22Rv1 (cell line): ENCODE results near the gene TERB2.
"Not testable (repeated sequence)": the region's sequence is repeated elsewhere in the genome, so short reads cannot be mapped to it uniquely, and the experiment has no call there.

ENCODE experiments used
- H3K27ac ChIP-seq: fragments of 450-650 bp; 2 replicates; pipeline ENCODE4 v1.5.1; 2017
- CTCF ChIP-seq: fragments of 450-650 bp; IDR thresholded peaks from 2 replicates; pipeline ENCODE4 v1.5.1; 2017; ENCODE audit warnings: mild to moderate bottlenecking
- ZFX ChIP-seq: fragments of 450-650 bp; IDR thresholded peaks from 2 replicates; pipeline ENCODE4 v1.6.1; 2017; ENCODE audit warnings: antibody characterized with exemption, borderline replicate concordance

Gene TERB2

GRCh38 chr15:44956388-44956787 is at the start of gene TERB2:
Gene TERB2, plus strand, starts transcription at chr15:44956687. Its CDS starts 32 bp downstream, at chr15:44956719.
- no peak within 1 kb of the TSS for H3K27ac ChIP-seq
- no peak for TF ChIP-seq ZFX

GRCh38 chr15:44909423-44909822 is 47.1 kb upstream of the TERB2 start:
- no peak overlapping the region for H3K27ac ChIP-seq
- TF ChIP-seq ZFX: no peak
- no peak for TF ChIP-seq CTCF

- TF ChIP-seq ZFX (no peak), CTCF (no peak)
- no peak overlapping the region for H3K27ac ChIP-seq
Observed at GRCh38 chr15:44910981-44911625, 45.4 kb upstream of the TERB2 start.

GRCh38 chr15:44912186-44912585 is 44.3 kb upstream of the TERB2 start:
- not testable (repeated sequence) for H3K27ac ChIP-seq

- not testable (repeated sequence) for H3K27ac ChIP-seq
Observed at GRCh38 chr15:44912974-44913448, 43.5 kb upstream of the TERB2 start.

GRCh38 chr15:44918136-44918535 is 38.4 kb upstream of the TERB2 start:
- TF ChIP-seq CTCF (no peak), ZFX (no peak)

GRCh38 chr15:44928658-44929057 is 27.8 kb upstream of the TERB2 start:
- not testable (repeated sequence) for H3K27ac ChIP-seq

More at GRCh38 chr15:44918136-44918535, 38.4 kb upstream of the TERB2 start:
- no peak overlapping the region for H3K27ac ChIP-seq

- H3K27ac ChIP-seq: not testable (repeated sequence)
Observed at GRCh38 chr15:44930283-44930682, 26.2 kb upstream of the TERB2 start.

- H3K27ac ChIP-seq: not testable (repeated sequence)
Observed at GRCh38 chr15:44958302-44958701, 1.8 kb downstream of the TERB2 start.

GRCh38 chr15:44968475-44968874 is 12.0 kb downstream of the TERB2 start:
- TF ChIP-seq CTCF (no peak), ZFX (no peak)
- H3K27ac ChIP-seq: no peak overlapping the region

GRCh38 chr15:44971036-44971435 is 14.5 kb downstream of the TERB2 start:
- H3K27ac ChIP-seq: no peak overlapping the region
- no peak for TF ChIP-seq ZFX
- no peak for TF ChIP-seq CTCF

- H3K27ac ChIP-seq: not testable (repeated sequence)
Observed at GRCh38 chr15:44976183-44976582, 19.7 kb downstream of the TERB2 start.

GRCh38 chr15:44977781-44978180 is 21.3 kb downstream of the TERB2 start:
- not testable (repeated sequence) for H3K27ac ChIP-seq

GRCh38 chr15:44979617-44980339 is 23.3 kb downstream of the TERB2 start:
- H3K27ac ChIP-seq: not testable (repeated sequence)
